NCI-H187 (cell line): ENCODE data around the gene RABGAP1L.

Experiments used
- DNase-seq, 2 experiments: peaks; one replicate each; lab custom pipeline; 2025; lab: John Stamatoyannopoulos, UW

RABGAP1L gene

DNA sequence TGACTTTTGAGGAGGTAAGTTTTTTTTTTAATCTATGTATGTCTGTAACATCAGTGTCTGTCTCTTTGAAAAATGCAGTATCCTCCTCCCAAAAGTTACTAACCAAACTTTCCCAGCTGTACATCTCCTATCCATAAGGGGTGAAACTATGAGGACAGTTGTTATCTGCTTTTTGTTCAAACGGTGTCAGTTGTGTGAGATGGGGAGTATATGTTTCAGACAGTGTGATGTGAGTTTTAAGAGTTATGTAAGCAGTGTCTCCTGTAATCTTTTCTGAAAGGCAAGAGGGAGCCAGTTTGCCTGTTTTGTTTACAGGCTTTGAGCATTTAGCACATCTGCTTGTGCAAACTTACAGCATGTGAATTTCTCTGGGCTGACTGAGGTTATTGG, 805.6 kb downstream of the RABGAP1L start:
- no peak for DNase-seq

DNA sequence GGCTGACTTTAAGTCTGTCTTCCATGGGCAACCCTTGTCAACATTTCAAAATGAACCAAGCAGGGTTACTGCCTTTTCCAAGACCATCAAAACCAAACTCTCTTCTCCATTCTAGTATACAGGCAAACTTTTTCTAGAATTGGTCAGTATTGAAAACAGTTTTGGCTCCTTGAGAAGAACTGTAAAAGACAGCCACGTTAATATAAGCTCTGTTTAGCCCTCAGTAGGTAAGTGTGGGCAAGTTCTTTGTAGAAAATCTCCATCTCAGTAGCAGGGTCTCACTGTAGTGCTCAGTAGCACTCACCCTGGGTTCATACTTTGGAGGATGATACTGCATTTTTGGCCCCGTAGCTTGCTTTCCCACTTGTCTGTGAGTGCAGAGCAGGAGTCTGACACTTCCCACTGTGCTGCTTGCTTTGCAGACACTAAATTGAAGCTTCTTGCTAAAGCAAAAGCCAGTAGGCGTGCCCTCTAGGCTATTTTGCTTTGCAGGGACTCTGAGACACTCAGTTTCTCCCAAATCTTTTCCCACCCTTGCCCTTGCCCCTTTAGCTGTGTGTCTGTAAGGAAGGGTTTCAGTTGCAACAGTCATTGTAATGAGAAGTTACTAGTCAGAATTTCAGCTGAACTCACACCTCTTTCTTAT, 806.2 kb downstream of the RABGAP1L start:
- DNase-seq: no peak

DNA sequence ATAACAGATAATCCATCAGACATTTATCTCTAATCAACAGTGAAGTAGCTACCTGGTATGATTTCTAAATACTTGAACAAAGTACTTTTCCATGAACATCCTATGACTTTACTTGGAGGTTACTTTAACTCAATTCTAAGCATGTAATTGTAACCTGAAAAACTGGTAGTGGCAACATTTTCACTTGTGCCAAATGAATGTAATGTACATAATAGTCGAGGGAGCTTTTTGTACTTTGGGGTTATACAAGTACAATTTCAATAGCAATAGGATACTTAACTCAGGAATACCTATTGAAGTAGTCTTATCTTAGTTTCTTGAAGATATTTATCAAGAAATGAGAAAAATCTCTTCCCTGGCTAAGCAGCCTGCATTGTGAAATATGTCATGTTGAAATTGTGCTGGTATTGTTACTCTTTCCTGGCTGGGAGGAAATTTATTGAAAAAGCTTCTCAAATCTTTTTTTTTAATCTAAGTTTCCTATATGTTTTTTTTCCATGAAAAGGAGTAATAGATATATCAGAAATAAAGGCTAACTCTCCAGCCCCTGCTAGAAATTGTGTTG, 806.8 kb downstream of the RABGAP1L start:
- DNase-seq: no peak

DNA sequence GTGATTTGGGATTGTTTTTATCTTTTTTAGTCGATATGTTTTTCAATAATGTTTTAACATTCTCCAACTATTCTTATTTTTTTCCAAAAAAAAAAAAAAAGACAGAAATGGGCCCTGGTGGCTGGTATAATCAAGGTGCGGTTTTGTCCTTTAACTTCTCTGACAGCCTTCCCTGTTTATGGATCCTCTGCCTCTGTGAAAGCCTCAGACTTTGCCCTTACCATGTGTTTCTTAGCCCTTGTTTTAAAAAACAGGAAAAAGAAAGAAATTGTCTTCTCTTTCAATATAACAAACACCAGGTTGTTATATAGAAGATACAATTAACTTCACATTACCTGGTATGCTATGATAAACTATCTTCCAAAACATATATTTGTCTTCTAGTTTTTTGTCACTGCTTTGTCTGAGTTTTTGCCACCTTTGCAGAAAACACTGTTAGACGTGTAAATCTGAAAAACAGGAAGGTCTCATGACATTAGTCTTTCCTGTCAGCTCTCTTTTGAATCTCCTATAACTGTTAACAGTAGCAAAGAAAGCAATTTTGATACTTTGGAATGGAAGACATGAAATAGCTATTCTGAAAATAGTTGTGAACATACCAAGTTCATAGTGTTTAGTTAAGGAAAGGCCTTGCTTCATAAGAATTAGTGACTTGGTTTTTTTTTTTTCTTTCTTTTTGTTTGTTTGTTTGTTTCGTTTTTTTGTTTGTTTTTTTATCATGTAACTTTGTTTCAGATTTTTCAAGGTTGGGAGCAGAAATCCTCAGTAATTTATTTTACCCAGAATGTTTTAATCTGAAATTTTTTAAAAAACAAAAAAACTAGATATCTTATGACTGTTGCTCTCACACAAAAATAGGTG, 808.8 kb downstream of the RABGAP1L start:
- no peak for DNase-seq

DNA sequence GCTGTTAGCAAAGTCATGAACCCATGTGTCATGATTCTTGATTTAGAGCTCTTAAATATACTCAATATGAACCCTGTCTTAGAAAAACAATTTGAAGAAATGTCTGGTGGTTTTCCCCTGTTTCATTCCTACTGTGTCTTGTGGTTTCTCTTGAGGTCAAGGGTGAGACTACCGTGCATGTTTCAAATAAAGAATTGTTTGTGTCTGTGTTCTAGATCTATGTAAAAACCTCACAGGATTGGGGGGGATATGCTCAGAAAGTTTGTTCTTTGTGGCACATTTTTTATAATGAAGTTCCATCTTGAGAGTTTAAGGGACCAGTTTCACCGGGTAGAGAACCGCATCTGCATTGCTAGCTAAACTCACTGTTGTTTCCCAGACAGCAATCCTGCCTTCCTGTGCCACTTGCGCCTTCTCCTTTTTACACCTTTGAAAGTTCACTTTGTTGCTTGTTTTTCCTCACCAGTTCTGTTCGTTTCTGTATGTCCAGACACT, 809.5 kb downstream of the RABGAP1L start:
- no peak for DNase-seq

DNA sequence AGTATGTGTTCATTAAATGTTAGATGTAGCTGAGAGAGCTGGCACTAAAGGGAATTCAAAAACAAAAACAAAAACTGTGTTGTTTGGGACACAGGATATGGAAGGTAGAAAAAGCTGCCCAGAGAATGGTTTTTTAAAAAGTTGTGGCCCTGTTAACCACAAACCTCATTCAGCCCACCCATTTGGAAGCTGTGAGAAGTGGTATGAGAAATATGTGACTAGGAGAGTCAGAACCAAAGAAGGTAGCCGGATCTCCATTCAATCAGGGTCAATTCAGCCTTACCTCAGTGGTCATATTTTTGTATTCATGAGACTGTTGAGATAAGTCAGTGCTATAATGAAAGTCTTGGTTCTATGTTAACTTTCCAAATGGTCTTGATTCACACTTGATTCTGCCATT, 810.7 kb downstream of the RABGAP1L start:
- no peak for DNase-seq

DNA sequence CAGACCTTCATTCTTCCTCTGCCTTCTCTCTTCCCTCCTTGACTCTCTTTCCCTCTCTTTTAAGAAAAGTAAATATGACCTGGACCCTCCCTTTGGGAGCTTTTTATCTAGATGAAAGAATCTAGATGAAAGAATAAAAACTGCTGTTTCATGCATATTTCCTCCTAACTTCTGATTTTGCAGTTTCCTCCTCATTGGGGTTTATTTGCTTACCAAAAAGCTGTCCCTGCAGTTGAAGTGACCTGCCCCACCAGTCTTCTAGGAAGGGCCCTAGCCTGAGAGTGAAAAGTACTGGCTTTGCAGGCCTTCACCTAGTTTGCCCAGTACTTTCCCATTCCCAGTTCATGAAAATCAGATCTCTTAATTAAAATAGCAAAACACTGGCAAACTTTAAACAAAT, 812.1 kb downstream of the RABGAP1L start:
- no peak for DNase-seq

DNA sequence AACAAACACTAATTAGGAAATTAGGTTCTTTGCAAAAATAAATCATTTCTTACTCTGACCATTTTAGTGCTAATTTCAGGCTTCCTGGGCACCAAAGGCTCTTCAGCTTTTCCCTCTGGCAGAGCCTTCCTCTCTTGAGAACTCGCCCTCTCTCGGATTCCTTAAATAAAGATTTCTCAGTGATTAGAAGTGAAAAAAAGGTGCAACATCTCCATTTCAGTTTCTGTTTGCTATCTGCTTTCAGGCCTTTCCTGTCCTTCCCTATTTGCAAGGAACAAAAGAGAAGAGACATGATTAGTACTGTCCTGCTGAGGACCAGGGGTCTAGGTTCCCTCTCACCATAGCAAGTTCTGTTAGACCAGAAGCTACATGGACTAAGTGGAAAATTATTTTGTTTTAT, 812.6 kb downstream of the RABGAP1L start:
- no peak for DNase-seq

DNA sequence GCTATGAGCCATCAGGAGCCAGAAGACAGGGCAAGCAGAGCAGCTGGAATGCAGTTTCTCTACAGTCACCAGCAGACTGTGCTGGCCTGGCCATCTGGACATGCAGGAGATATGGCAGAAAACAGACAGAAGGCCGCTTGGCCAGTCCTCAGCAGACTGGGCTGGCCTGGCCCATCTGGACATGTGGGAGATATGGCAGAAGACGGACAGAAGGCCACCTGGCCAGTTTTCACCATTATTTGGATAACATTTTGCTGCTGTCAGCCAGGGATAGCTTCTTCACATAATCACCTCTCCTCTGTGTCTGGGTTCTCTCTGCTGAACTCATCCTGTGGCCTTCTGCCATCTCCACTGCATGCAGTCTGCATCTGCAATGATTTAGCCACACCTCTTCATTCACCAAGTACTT, 815.4 kb downstream of the RABGAP1L start:
- no peak for DNase-seq

DNA sequence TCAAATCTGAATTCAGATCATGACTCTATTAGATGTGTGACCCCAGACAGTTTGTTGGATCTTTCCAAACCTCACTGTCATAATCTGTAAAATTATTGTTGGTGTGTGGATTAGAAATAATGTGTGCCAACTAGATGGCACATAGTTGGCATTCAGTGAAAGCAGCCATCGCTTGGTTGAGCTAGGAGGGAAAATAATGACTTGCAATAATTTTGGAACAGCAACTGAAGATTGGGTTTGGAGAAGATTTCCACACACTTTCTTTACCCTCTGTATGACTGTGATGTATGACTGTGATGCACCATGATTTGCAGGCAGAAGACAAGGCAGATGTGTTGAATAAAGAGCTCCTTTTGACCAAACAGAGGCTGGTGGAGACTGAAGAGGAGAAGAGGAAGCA, 816.4 kb downstream of the RABGAP1L start:
- no peak for DNase-seq

DNA sequence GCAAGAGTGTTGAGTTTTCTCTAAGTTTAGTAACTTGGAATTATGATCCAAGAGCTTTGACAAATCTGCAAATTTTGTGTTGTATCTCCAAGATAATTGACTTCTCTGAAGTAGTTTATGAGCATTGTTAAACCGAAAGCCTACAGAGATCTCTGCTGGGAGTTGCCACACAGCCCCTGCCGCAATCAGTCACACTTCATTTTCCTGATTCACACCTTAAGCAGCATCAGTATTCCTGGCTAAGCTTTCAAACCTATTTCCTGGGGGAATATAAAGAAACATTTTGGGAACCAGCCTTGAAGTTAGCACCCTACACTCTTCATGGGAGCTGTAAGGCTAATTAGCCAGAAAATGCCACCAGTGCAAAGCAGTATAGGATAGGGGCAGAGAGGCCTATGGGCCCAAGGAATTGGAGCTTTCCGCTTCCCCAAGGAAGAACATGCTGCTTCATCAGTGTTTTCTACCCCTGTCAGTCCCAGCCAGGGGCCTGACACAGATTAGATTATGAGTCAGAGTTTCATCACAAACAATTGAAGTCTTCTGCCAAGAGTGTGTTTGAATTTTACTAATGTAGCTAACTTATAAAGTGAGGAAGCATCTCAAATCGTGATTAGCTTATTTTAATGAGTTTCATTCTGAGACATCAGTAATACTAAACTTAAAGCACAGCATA, 817.3 kb downstream of the RABGAP1L start:
- DNase-seq: no peak

DNA sequence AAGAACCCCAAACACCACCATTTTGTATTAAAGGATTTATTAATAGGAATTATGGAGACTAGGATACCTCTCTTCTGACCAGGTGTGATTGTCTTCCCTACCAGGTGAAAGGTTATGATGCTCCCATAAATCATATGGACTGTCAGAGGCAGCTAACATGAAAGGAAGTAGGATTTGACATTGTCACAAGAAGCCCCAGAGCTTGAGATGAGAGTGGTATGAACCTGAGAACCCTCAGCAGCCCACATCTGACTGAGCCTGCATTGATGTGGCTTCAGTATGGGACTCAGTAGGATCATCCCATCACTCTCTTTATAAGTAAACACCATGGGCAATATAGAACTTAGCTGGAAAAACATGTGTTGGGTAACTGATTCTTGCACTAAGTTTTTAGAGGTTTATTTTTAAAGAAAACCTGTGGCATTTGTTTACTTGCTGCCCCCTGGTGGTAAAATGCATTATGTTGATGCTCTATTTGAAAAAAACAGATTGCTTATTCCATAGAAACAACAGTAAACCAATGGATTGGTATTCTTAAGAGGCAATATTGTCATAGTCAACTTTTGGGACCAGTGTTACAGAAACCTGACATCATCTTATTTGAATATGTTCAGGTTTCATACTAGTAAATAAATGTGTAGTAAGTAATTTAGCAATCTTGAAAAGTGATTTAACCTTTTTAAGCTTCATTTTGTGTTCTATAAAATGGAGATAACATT, 823.8 kb downstream of the RABGAP1L start:
- peak; percentile 29 to 47 for DNase-seq

DNA sequence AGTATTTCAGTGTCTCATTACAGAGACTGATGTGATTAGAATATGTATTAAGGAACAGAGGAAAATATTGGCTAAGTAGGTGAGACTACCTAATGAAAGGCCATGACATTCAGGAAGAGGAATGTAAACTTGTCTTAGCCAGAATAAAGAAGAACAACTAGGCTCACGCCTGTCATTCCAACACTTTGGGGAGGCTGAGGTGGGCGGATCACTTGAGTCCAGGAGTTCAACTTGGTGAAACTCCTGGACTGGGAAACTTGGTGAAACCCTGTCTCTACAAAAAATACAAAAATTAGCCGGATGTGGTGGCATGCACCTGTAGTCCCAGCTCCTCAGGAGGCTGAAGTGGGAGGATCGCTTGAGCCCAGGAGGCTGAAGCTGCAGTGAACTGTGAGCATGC, 825.6 kb downstream of the RABGAP1L start:
- DNase-seq: no peak

DNA sequence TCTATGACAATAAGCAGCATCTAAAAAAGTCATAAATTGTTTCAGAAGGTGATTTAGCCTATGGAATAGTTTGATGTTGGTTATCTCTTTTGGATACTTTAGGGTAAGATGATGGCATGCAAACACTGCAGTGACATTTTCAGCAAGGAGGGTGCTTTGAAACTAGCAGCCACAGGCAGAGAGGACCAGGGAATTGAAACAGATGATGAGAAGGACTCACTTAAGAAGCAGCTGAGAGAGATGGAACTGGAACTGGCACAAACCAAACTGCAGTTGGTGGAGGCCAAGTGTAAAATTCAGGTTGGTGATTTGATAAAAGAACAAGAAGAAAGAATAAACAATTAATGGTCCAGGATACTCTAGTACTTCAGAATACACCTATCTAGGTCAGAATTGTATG, 829.2 kb downstream of the RABGAP1L start:
- no peak for DNase-seq

DNA sequence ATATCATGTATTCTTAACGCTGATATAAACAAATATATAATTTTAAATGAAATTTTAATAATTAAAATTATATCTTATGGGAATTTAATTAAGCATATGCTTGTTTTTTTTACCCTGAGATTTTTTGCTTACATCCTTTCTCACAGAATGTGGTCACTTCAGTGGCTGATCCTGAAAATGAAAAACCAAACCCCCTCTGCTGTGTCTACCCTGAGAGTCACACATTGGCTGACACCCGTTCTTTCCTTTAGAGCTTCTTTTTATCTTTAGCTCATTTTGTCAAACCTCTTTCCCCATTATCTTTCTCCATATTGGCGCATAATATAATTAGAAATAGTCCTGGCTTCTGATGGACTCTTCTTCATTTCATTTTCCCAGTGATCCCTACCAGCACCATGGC, 829.7 kb downstream of the RABGAP1L start:
- DNase-seq: no peak

DNA sequence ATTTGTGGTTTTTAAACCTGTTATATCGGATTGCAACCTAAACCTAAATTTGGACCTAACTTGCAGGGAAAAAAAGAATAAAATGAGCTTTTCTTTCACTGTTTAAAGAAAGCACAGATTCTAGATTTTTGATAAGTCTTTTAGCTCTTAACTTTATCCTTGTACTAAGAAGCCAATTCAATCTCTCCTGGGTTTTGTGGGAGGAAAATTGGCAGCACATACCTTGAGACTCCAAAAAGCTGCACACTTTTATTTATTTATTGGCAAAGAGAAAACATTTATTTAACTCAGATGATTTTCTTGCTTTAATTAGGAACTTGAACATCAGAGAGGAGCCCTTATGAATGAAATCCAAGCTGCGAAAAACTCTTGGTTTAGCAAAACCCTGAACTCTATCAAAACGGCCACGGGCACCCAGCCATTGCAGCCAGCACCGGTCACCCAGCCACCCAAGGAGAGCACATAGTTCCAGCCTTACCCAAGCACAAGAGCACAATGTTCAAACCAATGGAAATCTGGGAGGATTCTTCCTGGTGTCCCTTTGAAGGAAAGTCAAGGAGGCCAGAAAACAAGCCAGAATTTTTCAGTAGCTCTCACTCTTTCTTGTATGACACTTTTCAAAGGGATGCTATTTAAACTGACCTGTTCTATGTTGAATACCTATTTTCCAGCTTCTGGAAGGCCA, 830.4 kb downstream of the RABGAP1L start:
- no peak for DNase-seq

DNA sequence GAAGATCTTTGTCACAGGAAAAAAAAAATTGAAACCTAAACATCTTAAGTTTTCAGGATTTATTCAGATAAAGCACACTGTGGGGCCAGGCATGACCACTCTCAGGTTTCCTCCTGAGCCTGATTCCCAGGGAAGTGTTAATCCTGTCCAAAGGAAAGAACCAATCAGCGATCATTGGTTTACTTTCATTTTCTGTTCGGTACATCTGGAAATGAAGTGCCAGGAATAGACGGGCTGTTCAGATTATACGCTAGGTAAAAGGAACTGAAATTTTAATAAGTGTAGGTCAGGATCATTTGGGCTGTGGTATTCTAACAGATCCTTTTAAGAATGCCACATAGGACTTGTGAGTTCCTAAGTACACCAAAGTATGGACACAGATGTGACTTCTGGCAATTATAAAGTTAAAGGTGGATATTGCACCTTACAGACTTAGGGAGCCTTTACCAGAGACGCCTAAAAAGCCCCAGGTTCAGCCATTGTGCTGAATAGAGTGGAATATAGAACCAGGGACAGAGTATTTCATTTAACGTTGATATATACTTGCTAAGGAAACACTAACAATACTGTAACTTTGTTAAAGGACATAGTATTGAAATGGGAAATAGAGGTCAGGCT, 831.2 kb downstream of the RABGAP1L start:
- no peak for DNase-seq

DNA sequence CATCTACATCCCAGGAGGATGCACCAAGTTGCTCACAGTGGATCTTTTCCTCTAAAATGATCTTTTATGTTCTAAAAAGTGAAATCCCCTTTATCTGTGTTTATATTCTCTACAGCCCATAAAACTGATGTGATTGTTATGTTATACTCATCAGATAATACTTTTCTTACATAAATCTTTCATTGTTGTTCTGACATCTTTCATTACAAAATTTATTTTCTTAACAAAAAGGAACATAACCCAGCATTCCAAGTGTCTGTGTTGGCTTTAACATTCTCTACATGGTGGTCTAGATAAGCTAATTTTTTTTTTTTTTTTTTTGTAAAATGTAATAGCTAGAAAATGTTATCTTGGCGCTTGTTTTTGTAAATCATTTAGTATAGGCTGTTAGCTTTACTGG, 832.2 kb downstream of the RABGAP1L start:
- DNase-seq: no peak

DNA sequence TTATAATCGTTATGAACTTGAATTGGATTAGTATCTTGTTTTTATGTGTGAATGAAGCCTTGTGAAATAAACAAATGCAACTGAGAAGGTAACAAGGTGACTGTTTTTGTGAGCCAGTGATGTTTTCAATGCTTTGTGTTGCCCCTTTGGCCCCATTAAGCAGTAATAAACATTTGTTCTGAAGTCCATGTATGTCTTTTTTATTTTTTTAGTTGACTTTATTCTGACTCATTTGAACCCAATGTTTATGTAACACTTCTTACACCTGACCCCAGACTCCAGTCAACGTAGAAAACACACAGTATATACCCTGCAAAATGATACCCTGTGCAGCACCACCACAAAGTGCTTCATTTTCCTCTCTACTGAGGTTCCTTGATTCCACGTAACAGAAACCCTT, 835.8 kb downstream of the RABGAP1L start:
- DNase-seq: no peak

DNA sequence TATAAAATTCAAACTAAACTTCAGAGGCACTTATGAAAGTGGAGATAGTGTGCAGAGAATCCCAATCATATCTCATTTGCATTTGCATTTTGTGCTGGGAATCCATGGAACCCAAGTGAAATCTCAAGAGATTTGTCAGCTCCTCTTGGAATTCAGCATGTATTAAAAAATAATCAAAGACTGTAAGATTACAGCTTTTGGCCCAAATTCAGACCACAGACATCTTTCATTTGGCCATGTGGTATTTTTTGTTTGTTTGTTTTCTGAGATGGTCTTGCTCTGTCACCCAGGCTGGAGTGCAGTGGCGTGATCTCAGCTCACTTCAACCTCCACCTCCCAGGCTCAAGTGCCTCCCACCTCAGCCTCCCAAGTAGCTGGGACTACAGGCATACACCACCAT, 836.6 kb downstream of the RABGAP1L start:
- DNase-seq: no peak

DNA sequence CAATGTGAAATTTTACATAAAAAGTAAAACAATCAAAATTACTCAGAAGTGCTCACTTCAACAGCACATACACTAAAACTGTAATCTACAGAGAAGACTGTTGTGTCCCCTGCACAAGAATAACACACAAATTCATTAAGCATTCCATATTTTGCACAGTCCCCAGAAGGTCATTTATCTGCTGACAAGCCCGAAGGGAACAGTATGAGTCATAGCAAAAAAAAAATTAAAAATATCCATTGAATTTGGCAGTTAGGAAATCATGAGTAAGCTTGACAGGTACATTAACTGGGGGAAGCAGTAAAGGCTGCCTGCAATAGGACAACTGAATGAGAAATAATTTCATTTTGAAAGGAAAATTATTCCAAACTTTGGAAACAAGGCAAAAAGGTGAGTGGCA, 837.2 kb downstream of the RABGAP1L start:
- DNase-seq: no peak
